Measurements from ENCODE around the gene SEZ6L2.
"Not testable (repeated sequence)": the region's sequence is repeated elsewhere in the genome, so short reads cannot be mapped to it uniquely, and the experiment has no call there.

Gene SEZ6L2

DNA sequence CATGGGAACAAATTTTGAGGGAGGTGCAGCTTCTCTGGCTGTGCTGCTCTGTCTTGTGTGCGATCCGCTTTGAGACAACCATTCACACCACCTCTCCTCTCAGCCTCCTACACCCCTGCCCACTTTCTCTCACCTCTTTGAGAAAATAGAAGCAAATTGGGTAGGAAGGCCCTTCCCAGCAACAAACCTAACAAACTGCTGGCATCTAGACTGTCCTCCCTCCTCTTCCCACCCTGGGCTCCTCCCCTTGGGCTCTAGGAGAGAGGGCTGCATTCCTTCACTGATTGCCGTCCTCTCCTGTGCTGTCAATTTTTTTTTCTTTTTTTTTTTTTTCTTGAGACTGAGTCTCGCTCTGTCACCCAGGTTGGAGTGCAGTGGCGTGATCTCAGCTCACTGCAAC lies 49.8 kb downstream of the SEZ6L2 start:
- ATAC-seq = no peak

GRCh38 chr16:29848420-29849297 lies 50.7 kb downstream of the SEZ6L2 start:
- peak; percentile 93 for ATAC-seq

DNA sequence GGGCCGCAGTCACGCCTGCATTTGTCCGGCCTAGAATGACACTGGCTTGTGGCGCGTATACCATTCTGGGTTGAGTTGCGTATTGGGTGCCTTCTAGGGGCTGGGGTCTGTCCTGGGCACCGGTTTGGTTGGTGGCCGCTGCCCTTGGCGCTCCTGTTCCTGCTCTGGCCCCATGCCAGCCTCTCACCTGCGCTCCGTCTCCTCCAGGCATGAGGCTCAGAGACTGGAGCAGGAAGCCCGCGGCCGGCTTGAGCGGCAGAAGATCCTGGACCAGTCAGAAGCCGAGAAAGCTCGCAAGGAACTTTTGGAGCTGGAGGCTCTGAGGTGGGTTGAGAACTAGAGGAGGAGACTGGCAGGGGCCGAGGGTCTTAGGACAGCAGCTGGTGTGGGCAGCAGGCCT lies 53.7 kb downstream of the SEZ6L2 start:
- ATAC-seq = no peak

- ATAC-seq = no peak
Measured at GRCh38 chr16:29844575-29845331, 54.6 kb downstream of the SEZ6L2 start.

DNA sequence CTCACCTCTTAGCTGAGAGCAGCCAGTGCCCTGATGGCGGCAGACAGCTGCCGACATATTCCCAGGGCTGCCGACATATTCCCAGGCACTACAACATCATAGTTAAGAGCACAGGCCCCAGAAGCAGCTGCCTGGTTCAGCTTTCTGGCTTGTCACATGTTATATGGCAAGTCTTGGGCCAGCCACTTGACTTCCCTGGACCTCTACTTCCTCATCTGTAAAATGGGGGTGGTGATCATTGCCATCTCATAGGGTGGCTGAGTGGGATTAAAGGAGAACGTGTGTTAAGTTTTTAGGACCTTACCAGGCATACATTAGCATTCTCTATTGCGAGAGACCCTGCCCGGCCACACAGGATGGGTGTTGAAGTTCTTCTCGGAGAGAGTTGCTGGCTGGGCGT lies 55.4 kb downstream of the SEZ6L2 start:
- no peak for ATAC-seq

- ATAC-seq = no peak
Measured at GRCh38 chr16:29842732-29843346, 56.5 kb downstream of the SEZ6L2 start.

DNA sequence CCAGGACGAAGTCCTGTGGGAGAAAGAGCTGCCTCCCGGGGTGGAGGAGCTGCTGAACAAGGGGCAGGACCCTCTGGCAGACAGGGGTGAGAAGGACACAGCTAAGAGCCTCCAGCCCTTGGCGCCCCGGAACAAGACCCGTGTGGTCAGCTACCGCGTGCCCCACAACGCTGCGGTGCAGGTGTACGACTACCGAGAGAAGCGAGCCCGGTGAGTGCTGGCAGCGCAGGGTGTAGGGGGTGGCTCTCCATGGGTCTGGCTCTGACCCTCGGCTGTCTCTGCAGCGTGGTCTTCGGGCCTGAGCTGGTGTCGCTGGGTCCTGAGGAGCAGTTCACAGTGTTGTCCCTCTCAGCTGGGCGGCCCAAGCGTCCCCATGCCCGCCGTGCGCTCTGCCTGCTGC lies 57.7 kb downstream of the SEZ6L2 start:
- no peak for ATAC-seq

GRCh38 chr16:29840240-29840639 lies 59.1 kb downstream of the SEZ6L2 start:
- ATAC-seq = no peak

- no peak for ATAC-seq
Measured at GRCh38 chr16:29839822-29840221, 59.5 kb downstream of the SEZ6L2 start.

GRCh38 chr16:29837841-29838240 lies 61.5 kb downstream of the SEZ6L2 start:
- no peak for ATAC-seq

GRCh38 chr16:29836623-29837022 lies 62.7 kb downstream of the SEZ6L2 start:
- no peak for ATAC-seq

DNA sequence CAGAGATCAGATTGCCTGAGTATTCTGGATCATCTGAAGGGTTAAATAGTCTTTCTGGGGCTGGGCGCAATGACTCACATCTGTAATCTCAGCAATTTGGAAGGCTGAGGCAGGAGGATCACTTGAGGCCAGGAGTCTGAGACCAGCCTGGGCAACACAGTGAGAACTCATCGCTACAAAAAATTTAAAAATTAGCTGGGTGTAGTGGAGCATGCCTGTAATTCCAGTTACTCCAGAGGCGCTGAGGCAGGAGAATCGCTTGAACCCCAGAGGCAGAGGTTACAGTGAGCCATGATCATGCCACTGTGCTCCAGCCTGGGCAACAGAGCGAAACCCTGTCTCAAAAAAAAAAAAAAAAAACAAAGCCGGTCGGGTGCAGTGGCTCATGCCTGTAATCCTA lies 63.4 kb downstream of the SEZ6L2 start:
- ATAC-seq = no peak

DNA sequence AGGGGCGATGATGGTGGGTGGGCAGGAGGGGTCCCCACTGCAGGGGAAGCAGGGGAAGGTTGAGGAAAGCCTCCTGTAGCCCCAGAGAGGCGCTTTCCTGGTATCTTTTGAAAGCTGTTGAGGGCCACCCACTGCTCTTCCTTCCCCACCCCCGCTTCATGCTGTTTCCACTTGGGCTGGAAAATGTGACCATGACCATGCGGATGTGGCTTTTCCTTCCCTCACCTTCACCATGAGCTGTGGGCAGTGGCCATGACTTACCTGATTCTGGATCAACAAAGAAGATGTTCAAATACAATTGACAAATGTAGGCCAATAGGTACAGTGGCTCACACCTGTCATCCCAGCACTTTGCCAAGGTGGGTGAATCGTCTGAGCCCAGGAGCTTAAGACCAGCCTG lies 65.3 kb downstream of the SEZ6L2 start:
- ATAC-seq = no peak

DNA sequence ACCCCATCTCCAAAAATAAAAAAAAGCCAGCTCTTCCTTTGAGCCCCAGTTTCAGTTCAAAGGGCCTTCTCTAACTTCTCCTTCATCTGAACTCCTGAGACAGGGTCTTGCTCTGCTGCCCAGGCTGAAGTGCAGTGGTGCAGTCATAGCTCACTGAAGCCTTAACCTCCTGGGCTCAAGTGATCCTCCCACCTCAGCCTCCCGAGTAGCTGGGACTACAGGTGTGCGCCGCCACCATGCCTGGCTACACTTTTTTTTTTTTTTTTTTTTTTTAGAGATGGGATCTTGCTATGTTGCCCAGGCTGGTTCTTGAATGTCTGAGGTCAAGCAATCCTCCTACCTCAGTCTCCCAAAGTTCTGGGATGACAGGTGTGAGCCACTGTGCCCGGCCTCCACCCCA lies 66.1 kb downstream of the SEZ6L2 start:
- not testable (repeated sequence) for ATAC-seq

GRCh38 chr16:29831490-29831889 lies 67.9 kb downstream of the SEZ6L2 start:
- no peak for ATAC-seq

DNA sequence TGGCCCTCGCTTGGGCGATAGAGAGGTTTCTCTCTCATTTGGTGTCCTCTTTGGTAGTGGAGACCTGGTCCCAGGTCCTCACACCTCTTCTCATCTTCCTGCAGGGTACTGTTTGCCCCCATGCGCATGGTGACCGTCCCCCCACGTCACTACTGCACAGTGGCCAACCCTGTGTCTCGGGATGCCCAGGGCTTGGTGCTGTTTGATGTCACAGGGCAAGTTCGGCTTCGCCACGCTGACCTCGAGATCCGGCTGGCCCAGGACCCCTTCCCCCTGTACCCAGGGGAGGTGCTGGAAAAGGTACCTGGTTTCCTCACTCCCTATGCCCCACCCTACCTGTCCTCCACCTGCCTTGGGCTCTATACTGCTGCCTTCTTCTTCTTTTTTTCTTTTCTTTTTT lies 68.6 kb downstream of the SEZ6L2 start:
- no peak for ATAC-seq

DNA sequence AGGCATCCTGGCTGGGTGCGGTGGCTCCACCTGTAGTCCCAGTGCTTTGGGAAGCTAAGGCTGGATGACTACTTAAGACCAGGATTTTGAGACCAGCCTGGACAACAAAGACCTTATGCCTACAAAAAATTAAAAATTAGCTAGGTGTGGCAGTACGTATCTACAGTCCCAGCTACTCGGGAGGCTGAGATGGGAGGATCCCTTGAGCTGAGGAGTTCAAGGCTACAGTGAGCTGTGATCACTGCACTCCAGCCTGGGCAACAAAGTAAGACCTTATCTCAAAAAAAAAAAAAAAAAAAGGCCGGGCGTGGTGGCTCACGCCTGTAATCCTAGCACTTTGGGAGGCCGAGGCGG lies 73.0 kb downstream of the SEZ6L2 start:
- ATAC-seq = no peak

GRCh38 chr16:29825145-29826044 lies 74.0 kb downstream of the SEZ6L2 start:
- peak; percentile 65 to 74 for ATAC-seq

DNA sequence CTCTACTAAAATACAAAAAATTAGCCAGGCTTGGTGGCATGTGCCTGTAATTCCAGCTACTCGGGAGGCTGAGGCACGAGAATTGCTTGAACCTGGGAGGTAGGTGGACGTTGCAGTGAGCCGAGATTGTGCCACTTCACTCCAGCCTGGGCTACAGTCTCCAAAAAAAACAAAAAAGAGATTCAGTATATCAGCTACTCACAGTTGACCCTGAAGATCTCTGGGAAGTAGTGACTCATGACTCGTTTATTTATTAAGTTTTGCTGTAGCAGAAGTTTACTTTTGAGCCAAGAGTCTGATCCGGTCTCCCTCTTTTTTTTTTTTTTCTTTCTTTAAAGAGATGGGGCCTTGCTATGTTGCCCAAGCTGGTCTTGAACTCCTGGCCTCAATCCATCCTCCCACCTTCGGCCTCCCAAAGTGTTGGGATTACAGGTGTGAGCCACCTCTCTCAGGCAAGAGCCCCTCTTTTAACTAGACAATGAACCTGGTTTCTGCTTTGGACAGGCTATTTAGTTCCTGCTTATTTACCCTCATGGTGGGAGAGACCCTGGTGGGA lies 74.7 kb downstream of the SEZ6L2 start:
- no peak for ATAC-seq

DNA sequence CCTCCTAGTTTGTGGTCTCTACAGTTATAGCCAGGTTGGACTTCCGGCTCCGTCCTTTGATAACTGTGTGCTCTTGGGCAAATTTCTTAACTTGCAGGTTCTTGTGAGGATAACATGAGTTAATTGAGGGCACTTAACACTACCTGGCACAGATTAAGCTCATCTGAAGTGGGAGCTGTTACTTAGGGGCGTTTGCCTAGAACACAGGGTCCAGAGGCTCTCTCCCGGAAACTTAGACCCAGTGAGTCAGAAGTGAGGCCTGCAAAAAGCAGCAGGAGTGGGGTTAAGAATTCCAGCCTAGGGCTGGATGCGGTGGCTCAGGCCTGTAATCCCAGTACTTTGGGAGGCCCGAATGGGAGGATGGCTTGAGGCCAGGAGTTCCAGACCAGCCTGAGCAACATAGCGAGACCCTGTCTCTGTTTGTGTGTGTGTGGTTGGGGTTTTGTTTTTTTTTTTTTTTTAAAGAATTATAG lies 77.7 kb downstream of the SEZ6L2 start:
- ATAC-seq = no peak
